ENCODE data around the gene APAF1. TPM values are rescaled to one million over a fixed set of nuclear protein-coding genes. Genes with fewer than 3 reads are reported as not detected.

APAF1 gene
- total and polyA plus RNA-seq, 8 donors, result 2.7 to 14.0 (median 5.7) TPM

DNA sequence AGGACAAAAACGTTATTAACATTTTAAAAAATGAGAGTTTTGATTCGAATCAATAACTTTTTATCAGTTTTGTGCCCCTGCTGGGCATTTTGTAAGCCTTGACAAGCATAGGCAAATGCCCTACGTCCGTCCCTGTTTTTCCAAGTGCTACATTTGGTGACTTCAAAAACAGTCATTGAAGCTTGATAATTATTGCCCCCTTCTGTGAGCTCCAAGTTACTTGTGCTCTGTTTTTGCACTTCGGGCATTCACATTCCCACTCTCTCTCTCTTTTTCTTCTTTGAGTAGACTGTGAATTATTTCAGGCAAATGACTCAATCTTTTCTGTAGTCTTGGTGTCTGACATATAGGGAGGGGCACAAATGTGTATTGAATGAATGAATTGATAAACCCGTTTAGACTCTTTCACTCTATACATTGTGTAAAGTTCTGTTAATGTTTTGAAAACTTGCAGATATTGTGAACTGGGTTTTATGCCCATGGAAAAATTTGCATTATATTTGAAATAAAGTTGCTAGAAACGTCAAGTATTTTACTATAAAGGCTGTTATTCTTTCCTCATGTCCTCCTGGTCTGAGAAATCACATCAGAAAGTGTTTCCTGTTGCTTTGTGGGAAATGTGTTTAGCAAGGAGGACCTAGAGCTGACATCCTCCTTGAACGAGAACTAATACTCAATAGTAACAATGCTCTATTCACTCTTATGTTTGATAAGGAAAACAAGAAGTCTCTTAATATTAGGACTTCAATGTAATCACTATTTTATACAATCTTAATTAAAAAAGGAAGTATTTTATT lies 1.4 kb downstream of the APAF1 start:
- intact Hi-C loops (cut with DNase I), result no loop called here
- ATAC-seq, result no peak
- TF ChIP-seq, protein P1, sequence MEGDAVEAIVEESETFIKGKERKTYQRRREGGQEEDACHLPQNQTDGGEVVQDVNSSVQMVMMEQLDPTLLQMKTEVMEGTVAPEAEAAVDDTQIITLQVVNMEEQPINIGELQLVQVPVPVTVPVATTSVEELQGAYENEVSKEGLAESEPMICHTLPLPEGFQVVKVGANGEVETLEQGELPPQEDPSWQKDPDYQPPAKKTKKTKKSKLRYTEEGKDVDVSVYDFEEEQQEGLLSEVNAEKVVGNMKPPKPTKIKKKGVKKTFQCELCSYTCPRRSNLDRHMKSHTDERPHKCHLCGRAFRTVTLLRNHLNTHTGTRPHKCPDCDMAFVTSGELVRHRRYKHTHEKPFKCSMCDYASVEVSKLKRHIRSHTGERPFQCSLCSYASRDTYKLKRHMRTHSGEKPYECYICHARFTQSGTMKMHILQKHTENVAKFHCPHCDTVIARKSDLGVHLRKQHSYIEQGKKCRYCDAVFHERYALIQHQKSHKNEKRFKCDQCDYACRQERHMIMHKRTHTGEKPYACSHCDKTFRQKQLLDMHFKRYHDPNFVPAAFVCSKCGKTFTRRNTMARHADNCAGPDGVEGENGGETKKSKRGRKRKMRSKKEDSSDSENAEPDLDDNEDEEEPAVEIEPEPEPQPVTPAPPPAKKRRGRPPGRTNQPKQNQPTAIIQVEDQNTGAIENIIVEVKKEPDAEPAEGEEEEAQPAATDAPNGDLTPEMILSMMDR (IDR thresholded peaks at IDR 0.05), result peak in 1 of 4 donors; percentile 11
- FAIRE-seq, result no peak
- Histone ChIP-seq H3K27me3 (no peaks in the 10 kb centered on the region), H3K36me3 (peaks cover 0 to 8% (median 0%) of the 10 kb centered on the region in 3 donors), H3K9me3 (no peaks in the 10 kb centered on the region), H3K27ac (peak overlapping the region in 1 of 4 donors; percentile 88), H3K4me1 (peaks cover 4 to 17% (median 7%) of the 10 kb centered on the region in 3 donors), H3K4me3 (peak overlapping the region; percentile 78 to 97 (median 89))
- DNase-seq, result no peak
- 10 to 12% methylated on average over 8 of the region's 8 CpGs for WGBS, 2 donors

DNA sequence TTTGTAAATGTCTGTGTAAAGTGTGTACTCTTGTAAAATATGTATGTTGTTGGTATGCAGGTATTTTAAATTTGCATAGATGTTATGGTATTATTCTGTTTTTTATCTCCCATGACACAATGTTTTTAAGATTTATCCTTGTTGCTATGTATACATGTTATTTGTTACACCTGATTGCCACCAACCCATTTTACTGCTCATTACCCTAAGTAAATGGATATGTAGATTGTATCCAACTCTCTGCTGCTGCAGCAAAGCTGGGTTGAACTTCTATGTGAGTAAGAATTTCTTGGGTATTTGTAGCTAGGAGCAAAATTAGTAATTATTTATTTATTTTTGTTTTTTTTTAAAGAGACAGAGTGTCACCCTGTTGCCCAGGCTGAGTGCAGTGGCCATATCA lies 6.2 kb downstream of the APAF1 start:
- intact Hi-C loops (cut with DNase I), result no loop called here
- H3K27me3 ChIP-seq, result no peaks in the 10 kb centered on the region
- TF ChIP-seq, protein P1 (IDR thresholded peaks at IDR 0.05), result no peak
- peaks cover 2 to 8% (median 4%) of the 10 kb centered on the region in 3 donors for H3K4me1 ChIP-seq
- DNase-seq (no peak), ATAC-seq (no peak), FAIRE-seq (no peak)
- no peaks in the 10 kb centered on the region for H3K9me3 ChIP-seq
- H3K4me3 ChIP-seq, result no peak overlapping the region
- H3K27ac ChIP-seq, result no peak overlapping the region
- peaks cover 0 to 8% (median 0%) of the 10 kb centered on the region in 3 donors for H3K36me3 ChIP-seq

DNA sequence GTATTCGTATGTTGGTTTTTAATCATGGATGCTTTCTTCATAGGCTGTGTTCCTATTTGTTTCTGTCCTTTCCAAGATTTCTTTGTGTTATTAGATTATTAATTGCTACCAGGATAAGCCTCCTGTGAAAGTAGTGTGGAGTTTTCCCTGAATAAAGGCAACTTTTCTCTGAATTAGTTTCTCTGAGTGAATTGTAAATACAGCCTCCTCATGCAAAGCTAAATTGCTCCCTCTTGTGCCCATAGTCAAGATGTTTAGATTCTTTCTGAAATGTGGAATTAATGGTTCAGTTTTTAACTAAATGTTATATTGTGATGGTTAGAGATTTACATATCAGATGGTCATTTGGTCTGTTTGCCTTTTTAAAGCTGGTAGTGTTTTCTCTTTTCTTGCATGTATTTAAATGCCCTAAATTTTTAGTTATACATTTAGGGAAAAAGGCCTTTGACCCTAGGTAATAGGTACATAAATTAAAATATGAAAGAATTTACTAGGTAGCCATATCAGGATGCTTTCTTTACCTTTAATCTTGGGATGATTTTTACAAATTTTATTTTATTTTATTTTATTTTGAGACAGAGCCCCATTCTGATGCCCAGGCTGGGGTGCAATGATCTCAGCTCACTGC lies 8.9 kb downstream of the APAF1 start:
- WGBS, 2 donors, result 80 to 94% methylated on average over 1 of the region's 1 CpG
- ATAC-seq (peak in 3 of 4 donors; percentile 64 to 78 (median 64)), DNase-seq (no peak), FAIRE-seq (peak; percentile 94)
- Histone ChIP-seq H3K36me3 (peaks cover 0 to 8% (median 0%) of the 10 kb centered on the region in 3 donors), H3K9me3 (no peaks in the 10 kb centered on the region), H3K4me3 (no peak overlapping the region), H3K27ac (no peak overlapping the region), H3K27me3 (no peaks in the 10 kb centered on the region), H3K4me1 (no peaks in the 10 kb centered on the region)
- intact Hi-C loops (cut with DNase I), result no loop called here
- TF ChIP-seq, protein P1 (IDR thresholded peaks at IDR 0.05), result peak in 3 of 4 donors; percentile 18 to 38 (median 35)

DNA sequence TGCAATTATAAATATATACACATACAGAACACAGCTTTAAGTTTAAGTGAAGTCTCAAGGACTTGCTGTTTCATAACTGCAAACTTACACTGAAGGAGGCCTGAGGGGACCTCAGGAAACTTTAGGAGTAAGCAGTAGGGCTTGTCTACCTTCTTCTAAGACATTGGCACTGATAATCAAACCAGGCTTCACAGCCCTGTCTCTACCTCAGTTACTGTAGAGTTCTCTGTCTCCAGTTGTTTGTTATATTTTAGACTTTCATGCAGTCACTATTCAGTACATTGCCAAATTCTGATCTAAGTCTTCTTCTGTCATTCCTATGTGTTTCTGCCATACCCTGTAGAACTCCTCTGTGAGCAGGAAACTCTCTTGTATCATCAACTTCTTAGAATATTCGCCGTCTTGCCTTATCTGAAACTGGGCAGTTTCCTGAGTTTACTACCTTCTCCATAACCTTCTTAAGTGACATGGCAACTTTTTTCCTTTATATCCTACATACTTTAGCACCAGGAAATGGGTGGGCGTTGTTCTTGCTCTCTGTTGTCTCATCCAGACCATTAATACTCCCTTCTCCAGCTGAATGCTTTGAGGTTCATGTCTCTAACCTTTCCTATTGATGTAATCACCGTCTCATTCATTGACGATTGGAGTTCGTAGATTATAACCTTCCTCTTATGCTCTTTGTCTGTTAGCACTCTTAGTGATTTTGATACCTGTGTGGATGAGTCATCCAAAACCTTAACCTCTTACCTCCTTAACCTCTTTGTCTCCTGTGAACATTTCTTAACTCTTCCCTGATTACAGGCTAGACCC lies 11.4 kb downstream of the APAF1 start:
- TF ChIP-seq, protein P1 (IDR thresholded peaks at IDR 0.05), result no peak
- Histone ChIP-seq H3K36me3 (no peaks in the 10 kb centered on the region), H3K4me1 (no peaks in the 10 kb centered on the region), H3K9me3 (no peaks in the 10 kb centered on the region), H3K4me3 (no peak overlapping the region), H3K27ac (no peak overlapping the region), H3K27me3 (no peaks in the 10 kb centered on the region)
- intact Hi-C loops (cut with DNase I), result no loop called here
- 74 to 75% methylated on average over 6 of the region's 6 CpGs for WGBS, 2 donors
- no peak for FAIRE-seq
- no peak for DNase-seq
- no peak for ATAC-seq
